SK-N-MC (cell line): ENCODE measurements around the gene H3-3A.

Experiments
- EZH2 ChIP-seq: fragments of 200-600 bp; sonication (generic); IDR thresholded peaks from one replicate; pipeline ENCODE4 v1.6.1; 2017; ENCODE audit warnings: antibody characterized with exemption
- POLR2AphosphoS5 ChIP-seq: IDR thresholded peaks from 2 replicates; pipeline ENCODE4 v1.6.1; 2012; ENCODE audit warnings: mild to moderate bottlenecking, low read depth, low read length, borderline replicate concordance

GRCh38 chr1:226085675-226086285, 23.3 kb downstream of the H3-3A start:
- TF ChIP-seq POLR2AphosphoS5 (no peak), EZH2 (no peak)
